H9 (cell line): ENCODE results near the gene CCSER2. TPM values are rescaled to one million over a fixed set of nuclear protein-coding genes. Genes with fewer than 3 reads are reported as not detected.

Experiments
- DNase-seq: peaks from one replicate; pipeline ENCODE4 v3.0.0-alpha.2; 2017
- H2AFZ ChIP-seq: one replicate; pipeline ENCODE4 v1.6.1; 2013; ENCODE audit warnings: mild to moderate bottlenecking, low read length, control low read depth, moderate library complexity
- H2AK5ac ChIP-seq: 2 replicates; pipeline ENCODE4 v1.6.1; 2013; ENCODE audit warnings: low read length, control low read depth, mixed read lengths; ENCODE audit not compliant: insufficient read length
- H2BK120ac ChIP-seq: one replicate; pipeline ENCODE4 v1.6.1; 2013; ENCODE audit warnings: low read depth, mild to moderate bottlenecking, low read length, control low read depth, inconsistent platforms; ENCODE audit not compliant: poor library complexity, severe bottlenecking
- H2BK12ac ChIP-seq: 2 replicates; pipeline ENCODE4 v1.6.1; 2013; ENCODE audit warnings: low read length, control low read depth, mixed read lengths, low read depth; ENCODE audit not compliant: insufficient read length
- H2BK15ac ChIP-seq: 2 replicates; pipeline ENCODE4 v1.6.1; 2013; ENCODE audit warnings: low read depth, low read length, control low read depth
- H2BK20ac ChIP-seq: one replicate; pipeline ENCODE4 v1.6.1; 2013; ENCODE audit warnings: low read depth, mild to moderate bottlenecking, low read length, control low read depth, inconsistent platforms; ENCODE audit not compliant: poor library complexity, severe bottlenecking
- H2BK5ac ChIP-seq: 2 replicates; pipeline ENCODE4 v1.6.1; 2013; ENCODE audit warnings: low read length, control low read depth, mixed read lengths; ENCODE audit not compliant: insufficient read length
- H3K14ac ChIP-seq: 2 replicates; pipeline ENCODE4 v1.6.1; 2013; ENCODE audit warnings: low read length, control low read depth; ENCODE audit not compliant: insufficient read depth
- H3K18ac ChIP-seq: 2 replicates; pipeline ENCODE4 v1.6.1; 2013; ENCODE audit warnings: low read depth, mild to moderate bottlenecking, mixed read lengths, low read length, control low read depth; ENCODE audit not compliant: insufficient read length
- H3K23ac ChIP-seq: 2 replicates; pipeline ENCODE4 v1.6.1; 2013; ENCODE audit warnings: low read length, control low read depth, mixed read lengths, low read depth; ENCODE audit not compliant: insufficient read length
- H3K23me2 ChIP-seq: 2 replicates; pipeline ENCODE4 v1.6.1; 2013; ENCODE audit warnings: low read depth, mild to moderate bottlenecking, mixed read lengths, low read length, control low read depth; ENCODE audit not compliant: insufficient read length, poor library complexity, severe bottlenecking
- H3K27ac ChIP-seq: 2 replicates; pipeline ENCODE4 v1.5.1; 2013; ENCODE audit warnings: low read length, control low read depth, mixed read lengths, low read depth; ENCODE audit not compliant: insufficient read length
- H3K27me3 ChIP-seq: 2 replicates; pipeline ENCODE4 v1.6.1; 2013; ENCODE audit warnings: low read length, control low read depth, inconsistent platforms; ENCODE audit not compliant: insufficient read depth
- H3K4ac ChIP-seq: 2 replicates; pipeline ENCODE4 v1.6.1; 2013; ENCODE audit warnings: low read depth, mild to moderate bottlenecking, control low read depth, inconsistent platforms, low read length, moderate library complexity
- H3K4me1 ChIP-seq: 2 replicates; pipeline ENCODE4 v1.6.1; 2013; ENCODE audit warnings: low read length, control low read depth, inconsistent platforms; ENCODE audit not compliant: insufficient read depth
- H3K4me2 ChIP-seq: 2 replicates; pipeline ENCODE4 v1.6.1; 2013; ENCODE audit warnings: low read length, control low read depth, mixed read lengths; ENCODE audit not compliant: insufficient read length, insufficient read depth
- H3K56ac ChIP-seq: 2 replicates; pipeline ENCODE4 v1.6.1; 2013; ENCODE audit warnings: low read depth, mild to moderate bottlenecking, mixed read lengths, low read length, control low read depth; ENCODE audit not compliant: insufficient read length
- H3K79me1 ChIP-seq: 2 replicates; pipeline ENCODE4 v1.6.1; 2013; ENCODE audit warnings: low read depth, mild to moderate bottlenecking, moderate library complexity, low read length, control low read depth, inconsistent platforms; ENCODE audit not compliant: insufficient read depth, poor library complexity, severe bottlenecking
- H3K79me2 ChIP-seq: 2 replicates; pipeline ENCODE4 v1.6.1; 2013; ENCODE audit warnings: low read length, control low read depth, inconsistent platforms; ENCODE audit not compliant: insufficient read depth
- H3K9ac ChIP-seq: 2 replicates; pipeline ENCODE4 v1.6.1; 2013; ENCODE audit warnings: low read length, control low read depth, mixed read lengths; ENCODE audit not compliant: insufficient read length; ENCODE audit errors: extremely low read depth
- H3K9me3 ChIP-seq: one replicate; pipeline ENCODE4 v1.6.1; 2013; ENCODE audit warnings: low read depth, low read length, inconsistent platforms; ENCODE audit not compliant: control insufficient read depth
- H3T11ph ChIP-seq: one replicate; pipeline ENCODE4 v1.6.1; 2013; ENCODE audit warnings: mild to moderate bottlenecking, low read length, control low read depth, inconsistent platforms
- H4K20me1 ChIP-seq: one replicate; pipeline ENCODE4 v1.6.1; 2013; ENCODE audit not compliant: control insufficient read depth, insufficient read length, insufficient read depth
- H4K5ac ChIP-seq: 2 replicates; pipeline ENCODE4 v1.6.1; 2013; ENCODE audit warnings: low read depth, mild to moderate bottlenecking, mixed read lengths, low read length, control low read depth; ENCODE audit not compliant: insufficient read length
- H4K8ac ChIP-seq: replicated peaks from 2 replicates; pipeline ENCODE4 v1.6.1; 2013; ENCODE audit warnings: low read length, control low read depth, mixed read lengths, low read depth; ENCODE audit not compliant: insufficient read length
- H4K91ac ChIP-seq: 2 replicates; pipeline ENCODE4 v1.6.1; 2013; ENCODE audit warnings: low read depth, mild to moderate bottlenecking, moderate library complexity, mixed read lengths, low read length, control low read depth; ENCODE audit not compliant: insufficient read length
- H3K27ac Mint-ChIP-seq, 3 experiments: 2 replicates in 2 of 3; 3 replicates in 1 of 3; pipeline ENCODE4 v1.8.0; 2020 to 2021; ENCODE audit warnings: mixed read lengths in 3 of 3, mild to moderate bottlenecking in 1 of 3, moderate library complexity in 1 of 3
- H3K27me3 Mint-ChIP-seq: 2 replicates; pipeline ENCODE4 v1.8.0; 2021; ENCODE audit warnings: low read depth, mild to moderate bottlenecking, moderate library complexity, mixed read lengths
- H3K36me3 Mint-ChIP-seq, 3 experiments: 2 replicates in 2 of 3; 3 replicates in 1 of 3; pipeline ENCODE4 v1.8.0; 2020 to 2021; ENCODE audit warnings: low read depth in 3 of 3, mixed read lengths in 3 of 3; ENCODE audit not compliant: insufficient read depth in 1 of 3
- H3K4me1 Mint-ChIP-seq, 2 experiments: 2 replicates each; pipeline ENCODE4 v1.8.0; 2020; ENCODE audit warnings: mixed read lengths in 2 of 2
- H3K4me3 Mint-ChIP-seq, 2 experiments: 2 replicates in 1 of 2; 3 replicates in 1 of 2; pipeline ENCODE4 v1.8.0; 2020 to 2021; ENCODE audit warnings: mild to moderate bottlenecking in 2 of 2, mixed read lengths in 2 of 2, moderate library complexity in 1 of 2
- H3K9me3 Mint-ChIP-seq, 2 experiments: 2 replicates in 1 of 2; 3 replicates in 1 of 2; pipeline ENCODE4 v1.8.0; 2020; ENCODE audit warnings: mild to moderate bottlenecking in 2 of 2, mixed read lengths in 2 of 2, moderate library complexity in 1 of 2
- CTCF ChIP-seq: fragments of 200-600 bp; sonication (generic); conservative IDR thresholded peaks from 3 replicates; pipeline ENCODE4 v1.8.0; 2021; ENCODE audit warnings: antibody characterized with exemption, mild to moderate bottlenecking
- WGBS: extraction: QIAGEN DNeasy Blood & Tissue Kit; methylation state at CpG from one replicate; pipeline ENCODE4 v1.1.7; 2013; ENCODE audit warnings: missing lambda C conversion rate, low lambda C conversion rate, mixed read lengths; ENCODE audit not compliant: insufficient read length; ENCODE audit errors: extremely low coverage; 5-methylcytosine and 5-hydroxymethylcytosine counted together
- total RNA-seq: library from RNA; stranded (reverse); gene quantifications from 2 replicates; pipeline ENCODE4 v1.2.1, GENCODE V29; 2021

The CCSER2 gene
- total RNA-seq, 1 experiment from 2014 or later: 22.2 TPM

GRCh38 chr10:84397735-84398144 is 69.4 kb downstream of the CCSER2 start:
- Mint-ChIP-seq H3K4me1 (peaks cover 25 to 26% of the 10 kb centered on the region in 2 experiments), H3K27me3 (no peaks in the 10 kb centered on the region), H3K27ac (peak overlapping the region in 2 of 3 experiments; percentile 34 to 51; a peak in 4 of 7 replicates), H3K9me3 (peaks cover 18 to 24% of the 10 kb centered on the region in 2 experiments), H3K4me3 (no peak overlapping the region), H3K36me3 (peaks cover 18 to 33% (median 26%) of the 10 kb centered on the region in 3 experiments)
- no peaks in the 10 kb centered on the region for H4K20me1 ChIP-seq
- H2BK5ac ChIP-seq: no peak overlapping the region
- H2AK5ac ChIP-seq: no peak overlapping the region
- H2BK20ac ChIP-seq: no peak overlapping the region
- H3K9ac ChIP-seq: no peak overlapping the region
- no CpG with 5 or more reads among the region's 2 CpGs for WGBS
- no peak overlapping the region for H3T11ph ChIP-seq
- H3K9me3 ChIP-seq: no peaks in the 10 kb centered on the region
- DNase-seq: no peak
- H3K27ac ChIP-seq: no peak overlapping the region
- no peak overlapping the region for H2AFZ ChIP-seq
- no peak overlapping the region for H3K14ac ChIP-seq
- no peak overlapping the region for H2BK15ac ChIP-seq
- no peak overlapping the region for H4K8ac ChIP-seq
- no peak overlapping the region for H3K18ac ChIP-seq
- no peak overlapping the region for H3K23ac ChIP-seq
- no peak overlapping the region for H4K5ac ChIP-seq
- TF ChIP-seq CTCF: no peak
- no peak overlapping the region for H2BK120ac ChIP-seq
- H2BK12ac ChIP-seq: no peak overlapping the region
- H3K56ac ChIP-seq: no peak overlapping the region
- H3K4me2 ChIP-seq: no peak overlapping the region
- no peaks in the 10 kb centered on the region for H3K23me2 ChIP-seq
- H3K79me2 ChIP-seq: peaks cover 1% of the 10 kb centered on the region; the same call in 1 of the 2 replicates
- no peaks in the 10 kb centered on the region for H3K79me1 ChIP-seq
- no peaks in the 10 kb centered on the region for H3K4me1 ChIP-seq
- H4K91ac ChIP-seq: no peak overlapping the region
- H3K4ac ChIP-seq: no peak overlapping the region
- H3K27me3 ChIP-seq: no peaks in the 10 kb centered on the region
